IMR-90 (cell line): Measurements from ENCODE around the gene RNF14.

Source experiments
- BHLHE40 ChIP-seq: fragments of 150-350 bp; IDR thresholded peaks from 2 replicates; pipeline ENCODE4 v1.6.1; 2016; ENCODE audit warnings: mild to moderate bottlenecking, low read depth, low read length
- CEBPB ChIP-seq: IDR thresholded peaks from 2 replicates; pipeline ENCODE4 v1.6.1; 2012; ENCODE audit warnings: low read depth, low read length, improper control_type of control experiment
- CHD1 ChIP-seq: IDR thresholded peaks from 2 replicates; pipeline ENCODE4 v1.6.1; 2012; ENCODE audit warnings: low read depth, low read length, improper control_type of control experiment
- CTCF ChIP-seq: conservative IDR thresholded peaks from 2 replicates; pipeline ENCODE4 v1.5.1; 2012; ENCODE audit warnings: mild to moderate bottlenecking, low read depth, low read length, improper control_type of control experiment
- MAFK ChIP-seq: IDR thresholded peaks from 2 replicates; pipeline ENCODE4 v1.6.1; 2012; ENCODE audit warnings: low read depth, low read length, improper control_type of control experiment
- MAZ ChIP-seq: IDR thresholded peaks from 2 replicates; pipeline ENCODE4 v1.6.1; 2012; ENCODE audit warnings: low read depth, mild to moderate bottlenecking, low read length, improper control_type of control experiment, moderate library complexity, borderline replicate concordance
- NFE2L2 ChIP-seq: fragments of 150-350 bp; IDR thresholded peaks from 2 replicates; pipeline ENCODE4 v1.6.1; 2016; ENCODE audit warnings: low read depth, mild to moderate bottlenecking, low read length
- POLR2A ChIP-seq: IDR thresholded peaks from 2 replicates; pipeline ENCODE4 v1.6.1; 2012; ENCODE audit warnings: mild to moderate bottlenecking, low read depth, low read length
- RAD21 ChIP-seq: IDR thresholded peaks from 2 replicates; pipeline ENCODE4 v1.6.1; 2012; ENCODE audit warnings: low read length, improper control_type of control experiment
- RCOR1 ChIP-seq: IDR thresholded peaks from 2 replicates; pipeline ENCODE4 v1.6.1; 2012; ENCODE audit warnings: mild to moderate bottlenecking, low read length, improper control_type of control experiment; ENCODE audit not compliant: insufficient replicate concordance
- RFX5 ChIP-seq: IDR thresholded peaks from 2 replicates; pipeline ENCODE4 v1.8.0; 2012; ENCODE audit warnings: low read depth, mild to moderate bottlenecking, low read length, moderate library complexity
- SMC3 ChIP-seq: fragments of 150-350 bp; IDR thresholded peaks from 2 replicates; pipeline ENCODE4 v1.6.1; 2016; ENCODE audit warnings: low read depth, mild to moderate bottlenecking, antibody characterized with exemption, low read length, moderate library complexity
- USF2 ChIP-seq: fragments of 150-350 bp; IDR thresholded peaks from 2 replicates; pipeline ENCODE4 v1.6.1; 2017; ENCODE audit warnings: mild to moderate bottlenecking, antibody characterized with exemption, low read length, low read depth

GRCh38 chr5:141966275-141966962 lies 2.5 kb upstream of the RNF14 start:
- TF ChIP-seq POLR2A (no peak), CTCF (no peak), MAZ (no peak), BHLHE40 (no peak), NFE2L2 (no peak), CHD1 (no peak), MAFK (no peak), CEBPB (no peak), RAD21 (no peak), USF2 (no peak), SMC3 (no peak), RFX5 (no peak), RCOR1 (no peak)
